Mucosa of descending colon (tissue), 3 donors: ENCODE data around the gene FDXR. TPM values are rescaled to one million over a fixed set of nuclear protein-coding genes. Genes with fewer than 3 reads are reported as not detected.

ENCODE experiments used
- ATAC-seq: fragments of 200-7000 bp; cut with Tn5 transposase; one replicate; pipeline ENCODE4 v1.9.1; 2020; ENCODE audit warnings: mild to moderate bottlenecking, moderate library complexity
- DNase-seq, 3 donors: peaks; one replicate each; pipeline ENCODE4 v3.0.0-alpha.2; 2020
- H3K36me3 ChIP-seq: fragments of 200-600 bp; one replicate; pipeline ENCODE4 v1.8.0; 2021; ENCODE audit warnings: low read depth, mild to moderate bottlenecking
- H3K4me1 ChIP-seq: fragments of 200-600 bp; one replicate; pipeline ENCODE4 v1.8.0; 2021; ENCODE audit warnings: low read depth, mild to moderate bottlenecking
- H3K4me3 ChIP-seq: fragments of 200-600 bp; one replicate; pipeline ENCODE4 v1.8.0; 2021; ENCODE audit warnings: mild to moderate bottlenecking
- H3K9me3 ChIP-seq: fragments of 200-600 bp; one replicate; pipeline ENCODE4 v1.8.0; 2021; ENCODE audit warnings: mild to moderate bottlenecking
- intact Hi-C, 2 donors: fragments of 100-400 bp; cut with DNase I in 1 of 2; cut with micrococcal nuclease in 1 of 2; formaldehyde crosslinking; loops; one replicate each; pipeline versions ENCODE4 v1.11.0 to v1.11.1; 2022; cut with DNase I, micrococcal nuclease
- total RNA-seq, 3 donors: library from RNA; stranded (reverse); fragmentation: NEBNext Ultra II Directional in 2 of 3; extraction: Animal tissue kit (Norgen Biotek cat#: 25700) in 2 of 3; gene quantifications; one replicate each; pipeline versions ENCODE4 v1.2.1 to v1.2.4, GENCODE V29; 2021 to 2023
- TF ChIP-seq, protein P1 (sequence below): fragments of 200-600 bp; IDR thresholded peaks from one replicate; pipeline ENCODE4 v1.8.0; 2022; ENCODE audit warnings: antibody characterized with exemption, mild to moderate bottlenecking
- donor health status: DM: no; HTN: no; CAD: no; lungs with moderate emphysema.
- donor health status: DM: no; HTN: no; CAD: no.
- donor health status: DM: no; HTN: yes; CAD: no.

Gene FDXR
- total RNA-seq, 3 donors from 2014 or later: 10.6 to 14.8 (median 12.0) TPM

DNA sequence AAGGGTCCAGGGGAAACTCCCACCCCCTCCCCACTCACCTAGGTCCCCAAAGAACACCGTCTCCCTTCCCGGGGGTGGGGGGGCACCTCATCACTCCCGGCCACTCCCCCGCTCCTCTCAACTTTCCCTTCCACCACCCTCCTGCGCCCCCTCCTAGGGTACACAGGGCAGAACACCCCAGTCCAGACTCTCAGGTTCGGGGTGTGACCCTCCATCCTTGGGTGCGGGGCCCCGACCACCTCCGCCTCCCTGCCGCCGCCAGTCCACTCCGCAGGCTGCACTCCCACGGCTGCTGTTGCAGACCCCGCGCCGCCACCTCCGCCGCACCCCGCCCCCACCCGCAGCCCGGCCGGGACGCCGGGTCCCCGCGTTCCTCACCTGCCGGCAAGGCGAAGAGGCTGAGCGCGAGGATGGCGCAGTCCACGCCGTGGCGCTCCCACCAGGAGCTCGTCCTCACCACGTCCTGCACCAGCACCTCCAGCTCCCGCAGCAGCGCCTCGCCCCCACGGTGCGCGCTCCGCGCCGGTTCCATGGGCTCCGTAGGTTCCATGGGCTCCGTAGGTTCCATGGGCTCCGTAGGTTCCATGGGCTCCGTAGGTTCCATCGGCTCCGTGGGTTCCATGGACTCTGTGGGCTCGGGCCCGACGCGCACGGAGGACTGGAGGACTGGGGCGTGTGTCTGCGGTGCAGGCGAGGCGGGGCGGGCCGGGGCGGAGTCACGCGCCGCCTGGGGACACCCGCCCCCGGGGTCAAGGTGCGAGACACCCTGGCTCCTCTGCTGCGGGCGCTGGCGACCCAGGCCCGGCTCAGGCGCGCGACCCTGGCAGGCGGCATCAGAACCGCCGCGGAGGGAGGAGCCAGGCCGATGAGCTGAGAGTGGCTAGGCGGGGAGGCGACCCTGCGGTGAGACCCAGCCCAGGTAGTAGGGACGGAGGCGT, 20.4 kb upstream of the FDXR start, which contains the start of gene FADS6:
Gene FADS6, minus strand, starts transcription at position 660 of the 938 bp plus-strand sequence. Its CDS starts 38 bp downstream, at position 622.
- Histone ChIP-seq H3K36me3 (no peaks in the 10 kb centered on the region), H3K4me3 (no peak within 1 kb of the TSS), H3K9me3 (no peaks in the 10 kb centered on the region), H3K4me1 (peaks cover 7% of the 10 kb centered on the region)
- intact Hi-C loops: no loop called here
- ATAC-seq (peak; percentile 70), DNase-seq (peak in 2 of 3 donors; percentile 33 to 51)
- TF ChIP-seq, protein P1, sequence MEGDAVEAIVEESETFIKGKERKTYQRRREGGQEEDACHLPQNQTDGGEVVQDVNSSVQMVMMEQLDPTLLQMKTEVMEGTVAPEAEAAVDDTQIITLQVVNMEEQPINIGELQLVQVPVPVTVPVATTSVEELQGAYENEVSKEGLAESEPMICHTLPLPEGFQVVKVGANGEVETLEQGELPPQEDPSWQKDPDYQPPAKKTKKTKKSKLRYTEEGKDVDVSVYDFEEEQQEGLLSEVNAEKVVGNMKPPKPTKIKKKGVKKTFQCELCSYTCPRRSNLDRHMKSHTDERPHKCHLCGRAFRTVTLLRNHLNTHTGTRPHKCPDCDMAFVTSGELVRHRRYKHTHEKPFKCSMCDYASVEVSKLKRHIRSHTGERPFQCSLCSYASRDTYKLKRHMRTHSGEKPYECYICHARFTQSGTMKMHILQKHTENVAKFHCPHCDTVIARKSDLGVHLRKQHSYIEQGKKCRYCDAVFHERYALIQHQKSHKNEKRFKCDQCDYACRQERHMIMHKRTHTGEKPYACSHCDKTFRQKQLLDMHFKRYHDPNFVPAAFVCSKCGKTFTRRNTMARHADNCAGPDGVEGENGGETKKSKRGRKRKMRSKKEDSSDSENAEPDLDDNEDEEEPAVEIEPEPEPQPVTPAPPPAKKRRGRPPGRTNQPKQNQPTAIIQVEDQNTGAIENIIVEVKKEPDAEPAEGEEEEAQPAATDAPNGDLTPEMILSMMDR: no peak

DNA sequence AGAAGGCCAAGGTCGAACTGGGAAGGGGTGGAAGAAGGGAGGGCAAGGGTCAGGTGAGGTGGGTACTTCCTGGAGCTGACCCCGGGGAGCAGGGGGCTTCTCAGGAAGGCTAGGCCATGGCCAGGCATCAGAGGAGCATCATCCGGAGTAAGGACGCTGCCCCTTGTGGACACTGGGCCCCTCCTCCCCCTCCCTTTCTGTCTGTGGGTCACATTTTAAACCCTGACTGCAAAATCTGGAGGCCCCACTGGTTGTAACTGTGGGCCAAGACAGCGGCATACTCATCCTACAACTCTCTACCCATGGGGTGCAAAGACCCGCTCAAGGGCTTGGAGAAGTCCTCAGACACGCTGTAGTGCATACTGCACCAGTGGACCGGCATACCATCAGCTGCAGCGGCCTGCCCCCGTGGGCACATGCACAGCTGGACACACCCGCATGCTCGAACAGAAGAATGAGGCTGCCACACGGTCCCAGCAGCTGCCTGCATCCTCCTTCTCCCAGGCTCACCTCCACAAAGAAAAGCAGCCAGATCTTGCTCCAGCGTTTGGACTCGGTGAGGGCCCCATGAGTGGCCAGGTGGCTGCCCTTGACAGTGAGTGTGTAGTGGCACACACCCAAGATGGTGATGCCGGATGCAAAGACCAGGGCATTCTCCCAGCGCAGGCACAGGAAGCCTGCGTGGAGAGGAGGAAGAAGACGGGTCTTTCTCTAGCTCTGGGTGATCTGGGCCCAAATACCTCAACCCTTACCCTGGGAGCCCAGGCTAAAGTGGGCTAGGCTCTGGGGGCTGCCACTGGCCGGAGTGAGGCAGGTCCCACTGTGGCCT, 19.4 kb upstream of the FDXR start:
- Histone ChIP-seq H3K4me1 (peaks cover 7% of the 10 kb centered on the region), H3K36me3 (no peaks in the 10 kb centered on the region), H3K9me3 (no peaks in the 10 kb centered on the region), H3K4me3 (no peak overlapping the region)
- intact Hi-C loops: no loop called here
- TF ChIP-seq, protein P1: no peak
- no peak for DNase-seq
- ATAC-seq: peak; percentile 20

DNA sequence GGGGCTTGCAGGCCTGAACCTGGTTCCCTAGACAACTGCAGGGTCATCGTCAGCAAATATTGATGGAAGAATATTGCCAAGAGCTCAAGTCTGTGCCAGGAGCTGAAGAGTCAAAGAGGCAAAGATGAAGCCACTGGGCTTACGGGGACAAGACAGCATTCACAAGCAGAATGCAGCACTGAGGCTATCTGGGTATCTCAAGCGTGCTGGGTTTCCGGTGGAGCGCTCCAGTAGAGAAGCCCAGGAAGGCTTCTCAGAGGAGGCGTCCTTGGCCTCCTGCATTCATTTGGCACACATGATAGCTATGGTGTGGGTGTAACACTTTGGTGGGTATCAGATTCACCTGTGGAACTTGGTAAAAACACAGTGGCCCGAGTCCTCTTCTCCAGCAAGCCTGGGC, 17.8 kb upstream of the FDXR start:
- Histone ChIP-seq H3K4me3 (no peak overlapping the region), H3K9me3 (no peaks in the 10 kb centered on the region), H3K36me3 (no peaks in the 10 kb centered on the region), H3K4me1 (peaks cover 7% of the 10 kb centered on the region)
- no peak for DNase-seq
- intact Hi-C loops: no loop called here
- ATAC-seq: no peak
- TF ChIP-seq, protein P1: no peak

DNA sequence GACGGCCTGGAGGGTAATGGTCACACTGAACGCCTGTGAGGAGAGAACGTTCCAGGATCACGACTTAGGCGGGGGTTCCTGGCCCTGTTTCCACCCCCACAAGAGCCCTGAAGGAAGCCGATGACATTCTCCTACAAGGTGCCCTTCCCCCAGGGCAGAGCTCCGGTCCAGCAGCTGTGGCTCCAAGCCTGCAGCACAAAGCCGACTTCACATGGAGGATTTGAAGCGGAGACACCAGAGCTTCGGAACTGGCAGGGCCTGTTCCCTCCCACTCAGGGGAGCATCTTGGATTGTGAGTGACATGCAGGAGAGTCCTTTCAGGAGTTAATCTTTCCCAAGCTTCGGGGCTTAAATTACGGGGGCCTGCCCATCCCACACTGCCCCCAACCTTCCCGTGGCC, 15.7 kb upstream of the FDXR start:
- DNase-seq (no peak), ATAC-seq (no peak)
- H3K4me3 ChIP-seq: no peak overlapping the region
- H3K36me3 ChIP-seq: no peaks in the 10 kb centered on the region
- TF ChIP-seq, protein P1: no peak
- intact Hi-C loops: no loop called here
- H3K9me3 ChIP-seq: no peaks in the 10 kb centered on the region
- H3K4me1 ChIP-seq: peaks cover 3% of the 10 kb centered on the region

DNA sequence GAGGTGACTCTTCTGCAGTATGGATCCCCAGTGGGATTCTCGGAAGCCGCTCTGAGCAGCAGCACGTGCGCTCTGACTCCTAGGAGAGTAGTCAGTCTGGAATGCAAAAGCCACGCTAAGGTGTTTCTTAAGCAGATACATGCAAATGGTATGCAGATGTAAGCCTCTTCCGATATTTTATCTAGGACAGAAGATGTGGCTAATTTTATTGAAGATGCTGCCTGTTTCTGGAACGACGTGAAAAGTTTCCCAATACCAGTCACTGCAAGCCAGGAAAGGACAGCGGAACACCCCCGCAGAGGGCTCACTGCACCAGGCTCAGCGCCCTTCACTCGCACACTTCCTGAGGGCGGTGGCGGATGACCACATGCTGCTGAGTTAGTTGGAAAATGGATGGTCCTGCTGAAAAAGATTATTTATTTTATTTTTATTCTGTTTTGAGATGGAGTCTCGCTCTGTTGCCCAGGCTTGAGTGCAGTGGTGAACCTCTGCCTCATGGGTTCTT, 10.5 kb upstream of the FDXR start:
- Histone ChIP-seq H3K4me3 (no peak overlapping the region), H3K4me1 (peaks cover 5% of the 10 kb centered on the region), H3K36me3 (no peaks in the 10 kb centered on the region), H3K9me3 (no peaks in the 10 kb centered on the region)
- no peak for DNase-seq
- TF ChIP-seq, protein P1: no peak
- intact Hi-C loops: no loop called here
- ATAC-seq: no peak
